Renal cortical epithelial cell (primary cell): ENCODE data around the gene RBM17. TPM values are rescaled to one million over a fixed set of nuclear protein-coding genes. Genes with fewer than 3 reads are reported as not detected.

Experiments used
- DNase-seq: peaks from one replicate; pipeline ENCODE4 v3.0.0-alpha.2; 2011; ENCODE audit warnings: low read depth
- total RNA-seq: library from RNA; depleted of rRNA; stranded (reverse); fragments of >200 nt; gene quantifications from 2 replicates; pipeline ENCODE4 v1.2.3, GENCODE V29; 2014

RBM17 gene
- total RNA-seq, 1 donor from 2014 or later, result 60.3 TPM

- peak; percentile 64 for DNase-seq
Observed at GRCh38 chr10:6136215-6137201, 47.7 kb downstream of the RBM17 start.

GRCh38 chr10:6138456-6138855 is 49.6 kb downstream of the RBM17 start:
- DNase-seq, result no peak

GRCh38 chr10:6139470-6139869 is 50.6 kb downstream of the RBM17 start:
- DNase-seq, result no peak

GRCh38 chr10:6140141-6140841 is 51.5 kb downstream of the RBM17 start:
- DNase-seq, result no peak

DNA sequence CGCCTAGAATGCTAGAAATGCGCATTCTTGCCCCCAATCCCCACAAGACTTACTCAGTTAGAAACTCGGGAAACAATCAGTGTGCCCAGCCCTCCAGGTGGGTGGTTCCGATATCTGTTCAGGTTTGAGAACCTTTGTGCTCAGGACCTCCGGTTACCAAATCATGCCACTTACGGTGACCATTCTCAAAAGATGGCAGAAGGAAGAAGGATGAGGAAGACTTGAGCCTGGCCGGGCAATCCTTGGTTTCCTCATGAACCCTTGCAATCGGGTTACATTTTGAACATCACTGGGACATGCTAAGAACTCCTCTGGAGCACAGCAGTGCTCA is 52.1 kb downstream of the RBM17 start:
- DNase-seq, result no peak

DNA sequence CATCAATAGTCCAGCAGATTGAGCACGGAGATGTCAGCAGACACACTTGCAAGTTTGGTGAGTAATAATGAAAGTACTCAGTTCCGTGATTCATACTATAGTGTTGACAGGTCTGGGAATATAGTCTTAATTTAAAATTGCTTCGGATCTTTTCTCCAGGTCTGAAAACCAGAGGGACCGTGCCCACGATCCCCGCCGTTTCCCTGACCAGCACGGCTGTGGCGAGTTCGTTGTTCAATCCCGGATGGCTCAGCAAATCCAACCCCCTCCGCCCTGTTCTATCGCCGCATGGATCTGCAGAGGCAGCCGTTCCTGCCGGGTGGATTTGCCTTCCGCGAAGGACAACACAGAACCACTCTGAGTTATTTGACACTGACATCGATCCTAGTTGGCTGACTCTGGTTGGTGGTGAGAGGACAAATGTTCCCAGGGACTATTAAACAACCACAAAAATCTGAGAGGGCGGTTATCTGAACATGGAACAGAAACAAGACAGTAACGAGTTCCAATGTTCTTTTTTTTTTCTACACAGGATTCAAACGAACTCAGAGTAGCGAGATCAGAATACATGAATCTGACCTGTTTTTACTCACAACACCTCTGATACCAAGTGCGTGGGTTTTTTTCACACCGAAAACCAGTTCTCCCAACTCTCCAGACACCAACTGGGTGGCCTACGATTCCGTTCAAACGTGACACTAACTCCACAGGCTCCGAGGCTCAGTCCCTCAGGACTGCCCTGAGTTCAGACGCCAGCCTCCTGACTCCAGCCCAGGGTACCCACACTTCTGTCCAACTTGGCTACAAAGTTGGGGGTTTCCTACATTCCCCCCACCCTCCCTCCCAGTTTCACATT is 52.7 kb downstream of the RBM17 start:
- peak; percentile 91 for DNase-seq

GRCh38 chr10:6142186-6142585 is 53.4 kb downstream of the RBM17 start:
- peak; percentile 65 for DNase-seq

DNA sequence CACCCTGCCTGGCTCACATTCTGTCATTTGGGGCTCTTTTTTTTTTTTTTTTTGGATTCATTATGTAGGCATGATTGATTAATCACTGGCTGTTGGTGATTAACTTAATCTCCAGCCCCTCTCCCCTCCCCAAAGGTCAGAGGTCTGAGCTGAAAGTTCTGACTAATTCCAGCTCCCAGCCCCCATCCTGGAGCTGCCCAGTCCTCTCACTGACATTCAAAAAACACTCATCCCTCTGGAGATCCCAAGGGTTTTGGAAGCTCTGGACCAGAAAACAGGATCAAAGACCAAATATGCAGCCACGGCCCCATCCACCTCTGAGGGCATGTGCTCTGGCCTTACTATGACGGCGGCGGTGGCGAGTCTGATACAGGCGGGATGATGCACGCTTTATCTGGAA is 53.8 kb downstream of the RBM17 start:
- peak; percentile 65 for DNase-seq

DNA sequence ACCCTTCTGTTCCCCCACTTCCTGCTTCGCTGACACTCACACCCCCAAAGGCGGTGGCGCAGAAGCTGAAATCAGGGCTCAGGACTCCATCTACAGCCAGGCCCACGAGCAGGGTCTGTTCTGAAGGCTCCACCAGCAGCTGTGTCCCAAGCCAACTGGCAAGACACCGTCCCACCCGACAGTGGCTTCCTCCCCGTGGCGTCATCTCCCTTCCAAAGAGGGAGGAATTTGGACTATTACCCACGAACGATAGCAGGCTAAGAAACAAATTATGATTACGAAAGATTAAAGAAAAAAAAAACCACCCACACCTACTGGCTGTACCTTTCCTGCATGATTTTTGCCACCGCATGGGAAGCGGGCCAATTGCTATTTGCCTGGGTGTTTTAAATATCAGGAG is 54.3 kb downstream of the RBM17 start:
- no peak for DNase-seq

GRCh38 chr10:6144406-6145165 is 55.8 kb downstream of the RBM17 start:
- DNase-seq, result peak; percentile 51

DNA sequence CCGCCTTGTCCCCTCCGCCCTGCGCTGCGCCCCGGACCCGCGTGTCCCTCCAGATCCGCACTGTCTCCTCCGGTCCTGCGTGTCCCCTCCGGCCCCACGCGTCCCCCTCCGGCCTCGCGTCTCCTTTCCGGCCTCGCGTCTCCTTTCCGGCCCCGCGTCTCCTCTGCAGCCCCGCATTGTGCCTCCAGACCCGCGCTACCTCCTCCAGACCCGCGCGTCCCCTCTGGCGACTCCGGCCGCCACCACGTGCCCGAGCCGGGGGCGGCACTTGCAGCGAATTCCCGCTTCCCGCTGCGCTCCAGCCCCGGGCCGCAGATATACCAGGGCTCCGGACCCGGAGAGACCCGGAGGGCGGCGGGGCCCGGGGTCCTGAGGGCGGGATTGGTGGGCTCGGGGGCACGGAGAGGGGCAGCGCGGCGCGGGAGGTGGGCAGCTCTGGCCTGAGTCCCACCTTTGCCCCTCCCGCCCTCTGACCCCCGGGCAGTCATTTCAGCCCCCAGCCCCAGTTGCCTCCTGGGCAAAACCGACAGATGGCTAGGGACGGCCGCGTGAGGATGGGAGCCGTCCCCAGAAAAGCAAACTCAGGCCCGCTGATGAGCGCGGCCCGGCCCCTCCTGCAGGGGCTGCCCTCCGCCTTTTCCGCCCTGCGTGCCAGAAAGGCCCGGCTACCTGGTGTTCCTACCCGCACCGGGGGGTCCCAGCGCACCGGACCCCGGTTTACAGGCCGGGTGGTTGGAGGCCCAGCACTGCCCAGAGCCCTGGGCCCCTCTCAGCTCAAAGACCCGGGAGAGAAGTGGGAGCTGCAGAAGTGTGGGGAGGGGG is 56.5 kb downstream of the RBM17 start:
- DNase-seq, result no peak

DNA sequence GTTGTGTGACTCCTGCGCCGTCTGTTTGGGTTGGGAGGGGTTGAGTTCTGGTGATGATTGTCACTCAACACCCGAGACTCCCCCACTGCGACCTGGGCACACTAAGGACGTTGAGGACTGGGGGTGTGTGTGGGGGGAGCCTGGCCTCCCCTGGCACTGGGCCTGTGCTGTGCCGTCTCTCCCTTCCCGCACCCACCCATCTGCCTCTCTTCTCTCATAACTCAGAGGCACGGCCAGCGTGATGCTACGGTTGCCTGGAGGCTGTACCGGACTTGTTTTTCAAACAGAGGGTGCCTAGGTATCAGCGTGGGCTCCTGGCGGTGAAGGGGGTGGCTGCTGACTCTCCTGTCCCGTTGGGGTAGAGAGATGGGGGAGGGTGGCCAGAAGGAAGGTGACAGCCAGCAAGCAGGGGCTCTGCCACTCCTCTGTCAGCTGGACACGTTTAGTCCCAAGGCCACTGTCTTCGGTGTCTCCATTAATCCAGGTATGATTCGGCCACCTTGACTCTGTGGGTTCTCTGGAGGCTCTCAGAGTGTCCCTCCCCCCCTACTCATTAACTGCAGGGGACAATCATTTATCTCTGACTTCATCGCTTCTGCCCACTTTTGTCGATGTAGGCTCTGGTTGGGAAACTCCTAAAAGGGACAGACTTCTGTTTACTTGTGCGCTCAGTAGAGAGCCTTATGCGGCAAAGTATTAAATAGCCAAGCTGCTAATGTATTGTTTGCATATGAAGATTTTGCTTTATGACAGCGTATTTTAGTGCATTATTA is 57.4 kb downstream of the RBM17 start:
- DNase-seq, result no peak

- no peak for DNase-seq
Observed at GRCh38 chr10:6146921-6147320, 58.1 kb downstream of the RBM17 start.

- peak; percentile 42 for DNase-seq
Observed at GRCh38 chr10:6148251-6148701, 59.4 kb downstream of the RBM17 start.

DNA sequence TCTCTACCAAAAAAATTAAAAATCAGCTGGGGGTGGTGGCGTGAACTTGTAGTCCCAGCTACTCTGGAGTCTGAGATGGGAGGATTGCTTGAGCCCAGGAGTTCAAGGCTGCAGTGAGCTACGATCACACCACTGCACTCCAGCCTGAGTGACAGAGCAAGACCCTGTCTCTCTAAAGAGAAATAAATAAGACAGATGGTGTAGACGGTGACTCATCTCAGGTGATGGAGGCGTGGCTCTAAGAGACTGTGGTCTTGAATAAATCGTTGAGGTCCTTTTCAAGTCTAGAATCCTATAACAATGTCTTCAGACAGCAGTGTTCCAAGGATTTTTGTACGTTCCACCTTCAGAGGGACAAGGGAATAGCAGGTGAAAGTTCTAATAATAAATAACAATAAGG is 60.1 kb downstream of the RBM17 start:
- peak; percentile 36 for DNase-seq

GRCh38 chr10:6151087-6151977 is 62.5 kb downstream of the RBM17 start:
- DNase-seq, result peak; percentile 58

DNA sequence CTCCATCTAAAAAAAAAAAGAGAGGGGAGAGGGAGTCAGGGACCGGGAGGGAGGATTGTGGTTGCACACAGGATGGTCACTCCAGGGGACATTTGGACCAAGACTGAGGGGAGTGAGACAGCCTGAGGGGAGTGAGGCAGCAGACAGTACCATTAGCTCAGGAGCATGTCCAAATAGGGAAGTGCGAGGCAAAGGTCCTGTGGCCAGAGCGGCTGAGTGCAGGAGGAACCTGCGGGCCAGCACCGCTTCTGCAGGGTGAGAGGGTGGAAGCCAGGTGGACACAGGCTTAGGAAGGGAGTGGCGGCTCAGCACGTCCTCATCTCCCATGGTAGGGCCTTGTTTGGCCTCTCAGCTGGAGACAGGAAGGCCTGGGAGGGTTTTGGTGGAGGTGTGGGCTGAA is 65.0 kb downstream of the RBM17 start:
- DNase-seq, result no peak

DNA sequence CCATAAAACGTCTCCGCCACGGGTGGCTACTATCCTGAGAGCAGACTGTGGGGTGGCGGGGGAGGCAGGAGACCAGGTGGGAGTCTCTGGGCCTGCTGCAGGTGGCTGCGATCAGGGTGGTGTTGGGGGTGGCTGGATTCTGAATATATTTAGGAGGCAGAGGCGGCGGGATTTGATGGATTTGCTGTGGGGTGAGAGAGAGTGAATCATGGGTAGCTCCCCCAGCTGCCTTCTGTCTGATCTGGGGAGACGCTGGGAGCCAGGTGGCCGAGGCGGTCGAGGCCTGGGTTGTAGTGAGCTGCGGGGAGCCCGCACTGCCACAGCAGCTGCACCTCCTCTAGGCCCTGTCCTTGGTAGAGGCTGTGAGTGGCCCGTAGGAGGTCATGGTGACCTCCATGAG is 65.7 kb downstream of the RBM17 start:
- DNase-seq, result no peak

- no peak for DNase-seq
Observed at GRCh38 chr10:6158276-6158675, 69.4 kb downstream of the RBM17 start.
